Activated CD8-positive, alpha-beta memory T cell treated with anti-CD3 and anti-CD28 coated beads, Interleukin-2, amount 50 U/mL, for 24 hours (primary cell): ENCODE data around the gene INPP5J.
"Not testable (repeated sequence)": the region's sequence is repeated elsewhere in the genome, so short reads cannot be mapped to it uniquely, and the experiment has no call there.

Source experiments
- DNase-seq: peaks from one replicate; pipeline ENCODE4 v3.0.0-alpha.2; 2020; ENCODE audit errors: extremely low read depth

Gene INPP5J

GRCh38 chr22:31088233-31088986 lies 34.4 kb upstream of the INPP5J start:
- DNase-seq: no peak

GRCh38 chr22:31089160-31090100 lies 33.3 kb upstream of the INPP5J start:
- DNase-seq: no peak

GRCh38 chr22:31090217-31091085 lies 32.3 kb upstream of the INPP5J start:
- no peak for DNase-seq

GRCh38 chr22:31091106-31091975 lies 31.4 kb upstream of the INPP5J start:
- DNase-seq: no peak

GRCh38 chr22:31092161-31092560 lies 30.6 kb upstream of the INPP5J start:
- DNase-seq: no peak

- DNase-seq: no peak
Observed at GRCh38 chr22:31093086-31093850, 29.5 kb upstream of the INPP5J start.

GRCh38 chr22:31094021-31094551 lies 28.7 kb upstream of the INPP5J start:
- DNase-seq: no peak

- no peak for DNase-seq
Observed at GRCh38 chr22:31094741-31095140, 28.0 kb upstream of the INPP5J start.

- DNase-seq: no peak
Observed at GRCh38 chr22:31095637-31096249, 27.0 kb upstream of the INPP5J start.

- DNase-seq: no peak
Observed at GRCh38 chr22:31096657-31097279, 26.0 kb upstream of the INPP5J start.

- not testable (repeated sequence) for DNase-seq
Observed at GRCh38 chr22:31097539-31097938, 25.2 kb upstream of the INPP5J start.

- no peak for DNase-seq
Observed at GRCh38 chr22:31097941-31098631, 24.7 kb upstream of the INPP5J start.

GRCh38 chr22:31098632-31099110 lies 24.1 kb upstream of the INPP5J start:
- DNase-seq: no peak

- DNase-seq: no peak
Observed at GRCh38 chr22:31099386-31099785, 23.4 kb upstream of the INPP5J start.

- no peak for DNase-seq
Observed at GRCh38 chr22:31099841-31100761, 22.7 kb upstream of the INPP5J start.

GRCh38 chr22:31100762-31101525 lies 21.8 kb upstream of the INPP5J start:
- DNase-seq: no peak
